ENCODE measurements around the gene HSBP1. TPM values are rescaled to one million over a fixed set of nuclear protein-coding genes. Genes with fewer than 3 reads are reported as not detected.
A peak's percentile ranks its signal among the peaks of the same experiment; 100 is the strongest.

The HSBP1 gene
- total and polyA plus RNA-seq, 2 of the 13 experiments (the other 11 are each of a cell fraction or from before 2014, with no cell fraction given), result 249 to 292 TPM

DNA sequence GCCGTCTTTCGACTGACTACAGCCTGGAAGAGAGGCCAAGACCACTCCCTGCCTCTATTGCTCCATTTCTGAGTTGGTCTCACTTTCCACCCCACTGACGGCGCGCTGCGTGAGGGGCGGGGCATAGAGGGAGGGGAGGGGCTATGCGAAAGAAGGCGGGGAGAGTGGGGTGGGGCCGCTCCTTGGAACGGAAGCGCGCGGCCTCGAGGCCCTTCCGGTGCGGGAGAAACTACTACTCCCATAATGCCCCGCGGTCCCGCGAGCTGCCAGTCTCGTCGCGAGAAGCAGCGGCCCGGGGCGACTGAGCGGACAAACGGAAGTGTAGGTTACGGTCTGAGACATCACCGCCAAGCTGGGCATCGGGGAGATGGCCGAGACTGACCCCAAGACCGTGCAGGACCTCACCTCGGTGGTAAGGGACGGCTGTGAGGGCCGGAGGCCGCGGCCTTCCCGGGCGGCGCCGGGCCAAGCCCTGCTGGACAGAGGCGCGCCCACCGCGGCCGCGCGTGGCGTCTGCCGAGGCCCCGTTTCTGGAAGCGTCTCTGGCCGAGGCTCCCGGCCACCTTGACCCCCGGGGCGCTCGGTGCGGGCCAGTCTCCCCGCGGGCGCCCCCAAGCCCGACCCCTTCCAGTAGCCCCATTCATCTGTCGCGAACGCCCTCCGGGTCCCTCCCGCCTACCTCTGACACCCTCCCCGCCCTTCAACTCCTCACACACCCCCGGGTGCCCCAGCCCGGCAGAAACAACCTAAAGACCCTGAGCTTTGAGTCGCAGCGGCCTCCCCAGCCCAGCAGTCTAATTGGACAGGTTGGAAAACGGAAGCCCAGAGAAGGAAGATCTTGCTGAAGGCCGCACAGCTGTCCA lies at the start of gene HSBP1 (continued):
- TF ChIP-seq LCORL (IDR thresholded peaks at IDR 0.05), result no peak
- peak; percentile 67; the same call in 1 of the 2 replicates for TF ChIP-seq LCORL (CRISPR knock-in tag; IDR thresholded peaks at IDR 0.05)
- TF ChIP-seq, protein P1, sequence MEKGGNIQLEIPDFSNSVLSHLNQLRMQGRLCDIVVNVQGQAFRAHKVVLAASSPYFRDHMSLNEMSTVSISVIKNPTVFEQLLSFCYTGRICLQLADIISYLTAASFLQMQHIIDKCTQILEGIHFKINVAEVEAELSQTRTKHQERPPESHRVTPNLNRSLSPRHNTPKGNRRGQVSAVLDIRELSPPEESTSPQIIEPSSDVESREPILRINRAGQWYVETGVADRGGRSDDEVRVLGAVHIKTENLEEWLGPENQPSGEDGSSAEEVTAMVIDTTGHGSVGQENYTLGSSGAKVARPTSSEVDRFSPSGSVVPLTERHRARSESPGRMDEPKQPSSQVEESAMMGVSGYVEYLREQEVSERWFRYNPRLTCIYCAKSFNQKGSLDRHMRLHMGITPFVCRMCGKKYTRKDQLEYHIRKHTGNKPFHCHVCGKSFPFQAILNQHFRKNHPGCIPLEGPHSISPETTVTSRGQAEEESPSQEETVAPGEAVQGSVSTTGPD (CRISPR knock-in tag; IDR thresholded peaks at IDR 0.05), result no peak
- TF ChIP-seq MAFK (conservative IDR thresholded peaks at IDR 0.05 in 1 of 2, IDR thresholded peaks at IDR 0.05 in 1 of 2; ENCODE audit: low read length in 2 of 2), result no peak
- 0 out of 2 replicates have a peak, but pooled peaks have one; percentile 6 for TF ChIP-seq ZNF619 (CRISPR knock-in tag; IDR thresholded peaks at IDR 0.05)
- TF ChIP-seq AKNA (CRISPR knock-in tag; IDR thresholded peaks at IDR 0.05; ENCODE audit: borderline replicate concordance), result no peak
- TF ChIP-seq EEA1 (CRISPR knock-in tag; IDR thresholded peaks at IDR 0.05; ENCODE audit: borderline replicate concordance), result 0 out of 2 replicates have a peak, but pooled peaks have one; percentile 85
- TF ChIP-seq KDM2A (CRISPR knock-in tag; IDR thresholded peaks at IDR 0.05; ENCODE audit: borderline replicate concordance, low read depth), result peak; percentile 88
- no peak for TF ChIP-seq ZFP1 (CRISPR knock-in tag; IDR thresholded peaks at IDR 0.05)
- peak; percentile 18; the same call in 1 of the 2 replicates for TF ChIP-seq UBTF (CRISPR knock-in tag; IDR thresholded peaks at IDR 0.05)
- TF ChIP-seq CSRNP2 (CRISPR knock-in tag; conservative IDR thresholded peaks at IDR 0.05; ENCODE audit: low read depth), result no peak
- TF ChIP-seq ZNF512 (CRISPR knock-in tag; IDR thresholded peaks at IDR 0.05), result no peak
- TF ChIP-seq ESRRA (CRISPR knock-in tag; IDR thresholded peaks at IDR 0.05; ENCODE audit: low read depth), result peak; percentile 82
- no peak for TF ChIP-seq RFXANK (CRISPR knock-in tag; IDR thresholded peaks at IDR 0.05)
- peak; percentile 94; the same call in 1 of the 2 replicates for TF ChIP-seq SRY (CRISPR knock-in tag; IDR thresholded peaks at IDR 0.05)
- TF ChIP-seq RAD51 (IDR thresholded peaks at IDR 0.05; ENCODE audit: borderline replicate concordance), result no peak
- no peak for TF ChIP-seq ZNF232 (CRISPR knock-in tag; IDR thresholded peaks at IDR 0.05; ENCODE audit: borderline replicate concordance)
